Vagina (tissue), 2 donors: ENCODE data around the gene CDH9. TPM values are rescaled to one million over a fixed set of nuclear protein-coding genes. Genes with fewer than 3 reads are reported as not detected.

Experiments used
- DNase-seq, 2 donors: peaks; one replicate each; pipeline ENCODE4 v3.0.0-alpha.2; 2017; ENCODE audit errors: extremely low spot score in 2 of 2
- H3K27ac ChIP-seq: fragments of 200-600 bp; sonication (generic); one replicate; pipeline ENCODE4 v1.5.1; 2019
- H3K27me3 ChIP-seq: fragments of 200-600 bp; sonication (generic); one replicate; pipeline ENCODE4 v1.5.1; 2019
- H3K36me3 ChIP-seq, 2 donors: fragments of 200-600 bp; sonication (generic); one replicate each; pipeline ENCODE4 v1.5.1; 2017 to 2019
- H3K4me1 ChIP-seq: fragments of 200-600 bp; sonication (generic); one replicate; pipeline ENCODE4 v1.5.1; 2019
- H3K4me3 ChIP-seq, 2 donors: fragments of 200-600 bp; sonication (generic); 1 replicate in 1 of 2; 2 replicates in 1 of 2; pipeline ENCODE4 v1.5.1; 2016 to 2019
- H3K9me3 ChIP-seq: fragments of 200-600 bp; sonication (generic); one replicate; pipeline ENCODE4 v1.5.1; 2019
- POLR2A ChIP-seq, 2 donors: fragments of 450-650 bp; IDR thresholded peaks; one replicate each; pipeline ENCODE4 v1.6.1; 2017; ENCODE audit warnings: antibody characterized with exemption in 2 of 2, mild to moderate bottlenecking in 2 of 2, moderate library complexity in 2 of 2
- POLR2AphosphoS5 ChIP-seq, 2 donors: sonication (generic); formaldehyde crosslinking; IDR thresholded peaks; one replicate each; pipeline ENCODE4 v1.9.0; 2017; ENCODE audit warnings: antibody characterized with exemption in 2 of 2, mild to moderate bottlenecking in 2 of 2, low read depth in 1 of 2; ENCODE audit not compliant: insufficient read depth in 1 of 2
- intact Hi-C: fragments of 100-400 bp; cut with DNase I; formaldehyde crosslinking; loops from one replicate; pipeline ENCODE4 v1.15.1; 2023
- total RNA-seq: library from RNA; depleted of rRNA; stranded (reverse); fragments of >200 nt; gene quantifications from one replicate; pipeline ENCODE4 v1.2.3, GENCODE V29; 2016
- TF ChIP-seq, protein P1 (sequence below), 3 experiments: fragments of 450-650 bp in 2 of 3; fragments of 200-600 bp in 1 of 3; sonication (generic) in 1 of 3; IDR thresholded peaks; one replicate each; pipeline ENCODE4 v1.5.1; 2017 to 2019; ENCODE audit warnings: antibody characterized with exemption in 3 of 3, mild to moderate bottlenecking in 2 of 3, moderate library complexity in 2 of 3

CDH9 gene, protein sequence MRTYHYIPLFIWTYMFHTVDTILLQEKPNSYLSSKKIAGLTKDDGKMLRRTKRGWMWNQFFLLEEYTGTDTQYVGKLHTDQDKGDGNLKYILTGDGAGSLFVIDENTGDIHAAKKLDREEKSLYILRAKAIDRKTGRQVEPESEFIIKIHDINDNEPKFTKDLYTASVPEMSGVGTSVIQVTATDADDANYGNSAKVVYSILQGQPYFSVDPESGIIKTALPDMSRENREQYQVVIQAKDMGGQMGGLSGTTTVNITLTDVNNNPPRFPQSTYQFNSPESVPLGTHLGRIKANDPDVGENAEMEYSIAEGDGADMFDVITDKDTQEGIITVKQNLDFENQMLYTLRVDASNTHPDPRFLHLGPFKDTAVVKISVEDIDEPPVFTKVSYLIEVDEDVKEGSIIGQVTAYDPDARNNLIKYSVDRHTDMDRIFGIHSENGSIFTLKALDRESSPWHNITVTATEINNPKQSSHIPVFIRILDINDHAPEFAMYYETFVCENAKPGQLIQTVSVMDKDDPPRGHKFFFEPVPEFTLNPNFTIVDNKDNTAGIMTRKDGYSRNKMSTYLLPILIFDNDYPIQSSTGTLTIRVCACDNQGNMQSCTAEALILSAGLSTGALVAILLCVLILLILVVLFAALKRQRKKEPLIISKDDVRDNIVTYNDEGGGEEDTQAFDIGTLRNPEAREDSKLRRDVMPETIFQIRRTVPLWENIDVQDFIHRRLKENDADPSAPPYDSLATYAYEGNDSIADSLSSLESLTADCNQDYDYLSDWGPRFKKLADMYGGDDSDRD
- total RNA-seq, result not detected

DNA sequence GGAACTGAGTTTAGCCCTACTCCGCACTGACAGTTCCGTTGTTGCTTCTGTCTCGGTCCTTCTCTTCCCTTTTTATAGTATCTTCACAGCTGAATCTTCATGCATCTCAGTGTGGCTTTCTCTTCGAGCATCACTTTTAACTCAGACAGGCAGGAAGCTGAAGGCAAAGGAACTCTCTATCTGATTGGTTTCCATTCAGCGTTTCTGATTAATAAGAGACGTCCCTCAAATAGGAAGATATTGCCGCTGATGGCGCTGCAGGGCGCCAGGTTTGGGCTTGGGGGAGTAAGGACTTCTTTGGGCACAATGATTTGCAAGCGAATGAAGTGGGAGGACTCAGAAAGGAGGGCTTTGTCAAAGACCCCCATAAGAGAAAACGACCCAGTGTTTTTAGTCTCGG lies at the start of gene CDH9:
TSS of gene CDH9 (minus strand) at position 111 of the 400 bp plus-strand sequence. CDS start 50,253 bp downstream, outside the sequence.
- no peaks in the 10 kb centered on the region for H3K36me3 ChIP-seq
- no peaks in the 10 kb centered on the region for H3K27me3 ChIP-seq
- no peaks in the 10 kb centered on the region for H3K4me1 ChIP-seq
- no peak for DNase-seq
- intact Hi-C loops, result no loop called here
- H3K9me3 ChIP-seq, result no peaks in the 10 kb centered on the region
- TF ChIP-seq, protein P1, sequence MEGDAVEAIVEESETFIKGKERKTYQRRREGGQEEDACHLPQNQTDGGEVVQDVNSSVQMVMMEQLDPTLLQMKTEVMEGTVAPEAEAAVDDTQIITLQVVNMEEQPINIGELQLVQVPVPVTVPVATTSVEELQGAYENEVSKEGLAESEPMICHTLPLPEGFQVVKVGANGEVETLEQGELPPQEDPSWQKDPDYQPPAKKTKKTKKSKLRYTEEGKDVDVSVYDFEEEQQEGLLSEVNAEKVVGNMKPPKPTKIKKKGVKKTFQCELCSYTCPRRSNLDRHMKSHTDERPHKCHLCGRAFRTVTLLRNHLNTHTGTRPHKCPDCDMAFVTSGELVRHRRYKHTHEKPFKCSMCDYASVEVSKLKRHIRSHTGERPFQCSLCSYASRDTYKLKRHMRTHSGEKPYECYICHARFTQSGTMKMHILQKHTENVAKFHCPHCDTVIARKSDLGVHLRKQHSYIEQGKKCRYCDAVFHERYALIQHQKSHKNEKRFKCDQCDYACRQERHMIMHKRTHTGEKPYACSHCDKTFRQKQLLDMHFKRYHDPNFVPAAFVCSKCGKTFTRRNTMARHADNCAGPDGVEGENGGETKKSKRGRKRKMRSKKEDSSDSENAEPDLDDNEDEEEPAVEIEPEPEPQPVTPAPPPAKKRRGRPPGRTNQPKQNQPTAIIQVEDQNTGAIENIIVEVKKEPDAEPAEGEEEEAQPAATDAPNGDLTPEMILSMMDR (IDR thresholded peaks at IDR 0.05), result no peak
- TF ChIP-seq POLR2A (IDR thresholded peaks at IDR 0.05) (no peak), POLR2AphosphoS5 (IDR thresholded peaks at IDR 0.05; ENCODE audit: insufficient read depth in 1 of 2, low read depth in 1 of 2) (no peak)
- no peak within 1 kb of the TSS for H3K27ac ChIP-seq
- no peak within 1 kb of the TSS for H3K4me3 ChIP-seq

DNA sequence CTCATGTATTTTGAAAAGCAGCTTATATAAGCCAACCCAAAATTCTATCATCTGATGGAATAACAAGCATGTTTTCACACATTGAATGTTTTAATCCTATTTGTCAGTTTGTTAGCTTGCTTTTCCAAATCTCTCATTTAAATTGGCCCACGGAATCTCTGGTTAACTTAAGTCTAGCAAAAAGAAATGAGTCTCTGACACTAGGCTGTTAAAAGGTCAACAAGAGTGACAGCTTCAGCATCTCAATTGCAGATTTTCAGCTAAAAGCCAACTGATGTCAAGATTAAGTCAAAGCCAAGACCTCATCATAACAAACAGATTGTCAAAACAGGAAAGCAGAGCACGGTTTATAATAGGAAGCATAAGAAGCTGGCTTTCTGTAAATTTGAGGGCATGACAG lies 49.4 kb upstream of the CDH9 start:
- H3K36me3 ChIP-seq, result no peaks in the 10 kb centered on the region
- H3K27ac ChIP-seq, result no peak overlapping the region
- no peak overlapping the region for H3K4me3 ChIP-seq
- no peaks in the 10 kb centered on the region for H3K9me3 ChIP-seq
- TF ChIP-seq, protein P1 (IDR thresholded peaks at IDR 0.05), result no peak
- no peak for TF ChIP-seq POLR2AphosphoS5 (IDR thresholded peaks at IDR 0.05; ENCODE audit: insufficient read depth in 1 of 2, low read depth in 1 of 2)
- TF ChIP-seq POLR2A (IDR thresholded peaks at IDR 0.05), result no peak
- DNase-seq, result no peak
- H3K4me1 ChIP-seq, result no peaks in the 10 kb centered on the region
- no peaks in the 10 kb centered on the region for H3K27me3 ChIP-seq
- intact Hi-C loops, result no loop called here

DNA sequence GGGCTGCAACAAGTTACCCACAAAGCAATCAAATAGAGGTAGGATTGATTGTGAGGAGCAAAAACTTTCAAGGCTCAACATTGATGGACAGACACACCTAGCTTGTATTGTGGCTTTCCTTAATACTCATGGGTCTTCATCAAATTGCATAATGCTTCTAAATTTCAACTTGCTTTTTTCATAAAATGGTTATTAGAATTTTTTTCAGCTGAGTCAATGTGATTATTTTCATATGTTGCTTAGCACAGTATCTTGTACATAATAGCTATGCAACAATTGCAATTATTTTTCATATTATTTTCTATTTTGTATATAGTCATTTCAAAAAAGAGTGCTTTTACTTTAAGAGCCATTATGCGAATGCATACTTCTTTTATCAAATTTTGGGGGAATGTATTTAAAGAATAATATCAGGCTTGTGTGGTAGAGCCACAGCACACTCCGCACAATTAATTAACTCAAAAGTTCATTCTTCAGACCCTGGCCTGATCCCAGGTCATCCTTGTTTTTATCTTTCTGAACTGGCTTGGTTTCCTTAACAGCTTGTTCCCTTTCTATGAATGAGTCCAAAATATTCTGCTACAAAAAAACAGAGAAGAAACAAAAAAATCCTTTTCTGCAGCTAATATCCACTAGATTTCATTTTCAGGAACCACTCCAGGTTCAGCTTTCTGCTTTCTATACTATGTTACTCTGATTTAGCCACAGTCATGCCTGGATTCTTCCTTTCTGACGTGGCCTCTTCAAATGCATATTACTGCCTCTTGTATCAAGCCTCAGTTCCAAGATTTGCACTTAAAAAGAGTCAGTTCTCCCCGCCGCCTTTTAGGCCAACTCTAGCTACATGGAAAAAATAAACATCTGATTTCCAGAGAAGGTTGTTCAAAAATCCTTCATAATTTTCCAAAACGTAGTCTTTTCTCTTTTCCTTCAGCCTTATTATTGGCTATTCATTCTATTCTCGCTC lies 45.3 kb upstream of the CDH9 start:
- Histone ChIP-seq H3K9me3 (no peaks in the 10 kb centered on the region), H3K4me1 (no peaks in the 10 kb centered on the region)
- TF ChIP-seq POLR2A (IDR thresholded peaks at IDR 0.05) (no peak), POLR2AphosphoS5 (IDR thresholded peaks at IDR 0.05; ENCODE audit: insufficient read depth in 1 of 2, low read depth in 1 of 2) (no peak)
- TF ChIP-seq, protein P1 (IDR thresholded peaks at IDR 0.05), result no peak

DNA sequence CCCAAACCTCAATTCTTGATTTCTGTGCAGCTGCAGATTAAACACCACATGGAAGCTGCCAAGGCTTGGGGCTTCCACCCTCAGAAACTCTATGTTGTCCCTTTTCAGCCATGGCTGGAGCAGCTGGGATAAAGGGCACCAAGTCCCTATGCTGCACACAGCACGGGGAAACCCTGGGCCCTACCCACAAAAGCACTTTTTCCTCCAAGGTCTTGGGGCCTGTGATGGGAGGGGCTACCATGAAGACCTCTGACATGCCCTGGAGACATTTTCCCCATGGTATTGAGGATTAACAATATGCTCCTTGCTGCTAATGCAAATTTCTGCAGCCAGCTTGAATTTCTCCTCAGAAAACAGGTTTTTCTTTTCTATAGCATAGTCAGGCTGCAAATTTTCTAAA lies 41.8 kb upstream of the CDH9 start:
- no peak overlapping the region for H3K4me3 ChIP-seq
- intact Hi-C loops, result no loop called here
- no peaks in the 10 kb centered on the region for H3K36me3 ChIP-seq
- no peak overlapping the region for H3K27ac ChIP-seq
- DNase-seq, result no peak
- H3K27me3 ChIP-seq, result no peaks in the 10 kb centered on the region
- no peaks in the 10 kb centered on the region for H3K4me1 ChIP-seq
- TF ChIP-seq POLR2AphosphoS5 (IDR thresholded peaks at IDR 0.05; ENCODE audit: insufficient read depth in 1 of 2, low read depth in 1 of 2) (no peak), POLR2A (IDR thresholded peaks at IDR 0.05) (no peak)
- TF ChIP-seq, protein P1 (IDR thresholded peaks at IDR 0.05), result no peak
- H3K9me3 ChIP-seq, result no peaks in the 10 kb centered on the region

More for the DNA sequence above, 45.3 kb upstream of the CDH9 start:
- Histone ChIP-seq H3K36me3 (no peaks in the 10 kb centered on the region), H3K27me3 (no peaks in the 10 kb centered on the region), H3K4me3 (no peak overlapping the region), H3K27ac (no peak overlapping the region)
- DNase-seq, result no peak
- intact Hi-C loops, result no loop called here
